HCT116 (cell line): ENCODE data around the gene RAN. TPM values are rescaled to one million over a fixed set of nuclear protein-coding genes. Genes with fewer than 3 reads are reported as not detected.

Experiments used
- ATAC-seq: fragments of 200-7000 bp; cut with Tn5 transposase; 2 replicates; pipeline ENCODE4 v1.9.1; 2020; ENCODE audit warnings: mild to moderate bottlenecking, moderate library complexity
- Bru-seq: library from RNA; stranded (reverse); fragments of 400-500 nt; gene quantifications from one replicate; lab custom pipeline; 2021; lab: Mats Ljungman, UMichigan
- BruChase-seq, 2 experiments: library from RNA; stranded (reverse); fragments of 400-500 nt; gene quantifications; one replicate each; lab custom pipeline; 2021; lab: Mats Ljungman, UMichigan
- BruUV-seq: library from RNA; stranded (reverse); fragments of 400-500 nt; replicated peaks from 2 replicates; lab custom pipeline; 2021; lab: Mats Ljungman, UMichigan
- CTCF ChIA-PET: fragments of 300-600 bp; sonication (Branson Sonifier 250); formaldehyde crosslinking; loops from one replicate; lab custom pipeline; 2021; ENCODE audit warnings: antibody characterized with exemption; lab: Charles Lee
- POLR2A ChIA-PET: fragments of 300-600, 350-600 bp; sonication (Branson Sonifier 250); formaldehyde crosslinking; loops from one replicate; lab custom pipeline; 2021; ENCODE audit warnings: antibody characterized with exemption; lab: Charles Lee
- RAD21 ChIA-PET, 2 experiments: fragments of 300-600 bp; sonication (Branson Sonifier 250); formaldehyde crosslinking; loops; one replicate each; lab custom pipeline; 2023; ENCODE audit warnings: low total read pairs in 2 of 2; ENCODE audit not compliant: uncharacterized antibody in 2 of 2, unreplicated experiment in 2 of 2, low non-redundant PET in 1 of 2; lab: Charles Lee
- DNase-seq: peaks from one replicate; pipeline ENCODE4 v3.0.0-alpha.2; 2010; ENCODE audit warnings: low read depth, low spot score
- H2AFZ ChIP-seq: fragments of 200-600 bp; shearing (Covaris generic), sonication (generic); 2 replicates; pipeline ENCODE4 v1.6.1; 2017; ENCODE audit warnings: low read depth, mixed run types, mixed read lengths, antibody characterized with exemption, low read length; ENCODE audit not compliant: poor library complexity, severe bottlenecking
- H3K27ac ChIP-seq: 2 replicates; pipeline ENCODE4 v1.5.1; 2012; ENCODE audit warnings: low read depth, low read length
- H3K27me3 ChIP-seq: fragments of 200-600 bp; sonication (generic); 2 replicates; pipeline ENCODE4 v1.6.1; 2016; ENCODE audit warnings: mixed run types, low read length, mixed read lengths; ENCODE audit not compliant: insufficient read depth
- H3K36me3 ChIP-seq, 2 experiments: fragments of 200-500 bp in 1 of 2; fragments of 200-600 bp in 1 of 2; sonication (Bioruptor generic) in 1 of 2; sonication (generic) in 1 of 2; 2 replicates each; pipeline versions ENCODE4 v1.5.1 to v1.6.1; 2014 to 2016; ENCODE audit warnings: low read length in 2 of 2, inconsistent platforms in 1 of 2, mixed read lengths in 1 of 2, mixed run types in 1 of 2; ENCODE audit not compliant: insufficient read depth in 2 of 2, control insufficient read depth in 1 of 2
- H3K4me1 ChIP-seq, 2 experiments: fragments of 200-600 bp in 1 of 2; sonication (generic) in 1 of 2; 2 replicates each; pipeline versions ENCODE4 v1.5.1 to v1.6.1; 2012 to 2017; ENCODE audit warnings: low read length in 2 of 2, inconsistent platforms in 1 of 2, mild to moderate bottlenecking in 1 of 2, mixed read lengths in 1 of 2, mixed run types in 1 of 2, moderate library complexity in 1 of 2; ENCODE audit not compliant: insufficient read depth in 2 of 2, control insufficient read depth in 1 of 2
- H3K4me2 ChIP-seq: fragments of 200-600 bp; sonication (generic); 2 replicates; pipeline ENCODE4 v1.6.1; 2017; ENCODE audit warnings: mixed run types, low read length, mixed read lengths
- H3K4me3 ChIP-seq, 2 experiments: fragments of 200-600 bp in 1 of 2; sonication (generic) in 1 of 2; replicated peaks in 1 of 2; 2 replicates each; pipeline ENCODE4 v1.5.1; 2011 to 2016; ENCODE audit warnings: low read length in 2 of 2, control low read depth in 1 of 2, low read depth in 1 of 2, mild to moderate bottlenecking in 1 of 2, mixed read lengths in 1 of 2, mixed run types in 1 of 2
- H3K79me2 ChIP-seq: fragments of 200-600 bp; sonication (generic); 2 replicates; pipeline ENCODE4 v1.6.1; 2017; ENCODE audit warnings: mild to moderate bottlenecking, mixed run types, low read length, moderate library complexity, mixed read lengths; ENCODE audit not compliant: insufficient read depth
- H3K9ac ChIP-seq: fragments of 200-600 bp; sonication (generic); 2 replicates; pipeline ENCODE4 v1.6.1; 2016; ENCODE audit warnings: low read length, mixed read lengths
- H3K9me2 ChIP-seq: fragments of 200-600 bp; sonication (generic), shearing (Covaris generic); 2 replicates; pipeline ENCODE4 v1.6.1; 2017; ENCODE audit warnings: mixed run types, mild to moderate bottlenecking, moderate library complexity; ENCODE audit not compliant: insufficient read depth
- H3K9me3 ChIP-seq, 2 experiments: fragments of 200-500 bp in 1 of 2; fragments of 200-600 bp in 1 of 2; sonication (Bioruptor generic) in 1 of 2; sonication (generic) in 1 of 2; 2 replicates each; pipeline ENCODE4 v1.6.1; 2014 to 2017; ENCODE audit warnings: low read length in 2 of 2, mixed read lengths in 2 of 2, inconsistent platforms in 1 of 2, low read depth in 1 of 2, mild to moderate bottlenecking in 1 of 2, mixed run types in 1 of 2, moderate library complexity in 1 of 2; ENCODE audit not compliant: control insufficient read depth in 1 of 2, insufficient read depth in 1 of 2
- H4K20me1 ChIP-seq: fragments of 200-600 bp; sonication (generic), shearing (Covaris generic); 2 replicates; pipeline ENCODE4 v1.6.1; 2017; ENCODE audit warnings: mixed run types, mild to moderate bottlenecking, moderate library complexity; ENCODE audit not compliant: insufficient read depth
- CBX3 ChIP-seq: IDR thresholded peaks from 2 replicates; pipeline ENCODE4 v1.6.1; 2012; ENCODE audit warnings: low read depth
- CEBPB ChIP-seq: IDR thresholded peaks from 2 replicates; pipeline ENCODE4 v1.6.1; 2012; ENCODE audit warnings: low read depth
- EGR1 ChIP-seq: IDR thresholded peaks from 2 replicates; pipeline ENCODE4 v1.6.1; 2012; ENCODE audit warnings: low read depth
- ELF1 ChIP-seq: IDR thresholded peaks from 2 replicates; pipeline ENCODE4 v1.6.1; 2012; ENCODE audit warnings: low read depth, borderline replicate concordance
- EZH2 ChIP-seq: fragments of 200-600 bp; sonication (generic); IDR thresholded peaks from 2 replicates; pipeline ENCODE4 v1.6.1; 2017; ENCODE audit warnings: antibody characterized with exemption, mixed run types
- EZH2phosphoT487 ChIP-seq: fragments of 200-600 bp; IDR thresholded peaks from 2 replicates; pipeline ENCODE4 v1.6.1; 2018; ENCODE audit warnings: antibody characterized with exemption, borderline replicate concordance
- FOSL1 ChIP-seq: IDR thresholded peaks from 2 replicates; pipeline ENCODE4 v1.6.1; 2012; ENCODE audit warnings: low read depth
- JUND ChIP-seq: IDR thresholded peaks from 2 replicates; pipeline ENCODE4 v1.6.1; 2012
- POLR2A ChIP-seq: IDR thresholded peaks from 2 replicates; pipeline ENCODE4 v1.7.0; 2011; ENCODE audit warnings: borderline replicate concordance; ENCODE audit not compliant: insufficient read depth, insufficient read length; ENCODE audit errors: extremely low read depth
- POLR2AphosphoS5 ChIP-seq: IDR thresholded peaks from 2 replicates; pipeline ENCODE4 v1.6.1; 2011; ENCODE audit warnings: mild to moderate bottlenecking, low read depth, low read length, moderate library complexity
- RAD21 ChIP-seq: IDR thresholded peaks from 2 replicates; pipeline ENCODE4 v1.6.1; 2012; ENCODE audit warnings: low read depth, mild to moderate bottlenecking
- SIN3A ChIP-seq: IDR thresholded peaks from 2 replicates; pipeline ENCODE4 v1.6.1; 2012; ENCODE audit warnings: low read depth
- SP1 ChIP-seq: IDR thresholded peaks from 2 replicates; pipeline ENCODE4 v1.6.1; 2012; ENCODE audit warnings: low read depth
- SRF ChIP-seq: IDR thresholded peaks from 2 replicates; pipeline ENCODE4 v1.6.1; 2012; ENCODE audit warnings: low read depth
- TCF7L2 ChIP-seq: IDR thresholded peaks from 2 replicates; pipeline ENCODE4 v1.7.0; 2011; ENCODE audit warnings: borderline replicate concordance, inconsistent platforms; ENCODE audit not compliant: insufficient read depth, insufficient read length; ENCODE audit errors: extremely low read depth
- YY1 ChIP-seq: IDR thresholded peaks from 2 replicates; pipeline ENCODE4 v1.6.1; 2011; ENCODE audit warnings: low read length, low read depth, moderate library complexity, mild to moderate bottlenecking; ENCODE audit not compliant: insufficient replicate concordance; ENCODE audit errors: extremely low read depth
- ZFX ChIP-seq: fragments of 450-650 bp; IDR thresholded peaks from 2 replicates; pipeline ENCODE4 v1.6.1; 2017
- ZNF274 ChIP-seq: fragments of 200-500 bp; sonication (Bioruptor generic); IDR thresholded peaks from 2 replicates; pipeline ENCODE4 v1.6.1; 2014; ENCODE audit warnings: mild to moderate bottlenecking, low read depth, low read length, inconsistent platforms
- intact Hi-C: fragments of 100-400 bp; cut with micrococcal nuclease; formaldehyde crosslinking; loops from 2 replicates; pipeline ENCODE4 v1.10.0; 2022
- long read RNA-seq: library from polyadenylated mRNA; unstranded; transcript quantifications from one replicate; pipeline ENCODE4 v2.0.0, GENCODE V29; 2021; ENCODE audit not compliant: unreplicated experiment
- polyA plus RNA-seq: library from polyadenylated mRNA; unstranded; fragments of >200 nt; gene quantifications from 2 replicates; pipeline ENCODE4 v1.2.1, GENCODE V29; 2012; ENCODE audit warnings: missing spikeins
- total RNA-seq: library from RNA; stranded (reverse); gene quantifications from one replicate; pipeline ENCODE4 v1.2.1, GENCODE V29; 2021; ENCODE audit not compliant: unreplicated experiment
- TF ChIP-seq, protein P1 (sequence below): IDR thresholded peaks from 2 replicates; pipeline ENCODE4 v1.6.1; 2012
- TF ChIP-seq, protein P2 (sequence below): IDR thresholded peaks from 2 replicates; pipeline ENCODE4 v1.6.1; 2012; ENCODE audit warnings: low read depth
- TF ChIP-seq, protein P3 (sequence below): IDR thresholded peaks from 2 replicates; pipeline ENCODE4 v1.6.1; 2012

The RAN gene
- total RNA-seq (1,420 TPM), Bru-seq, nascent RNA (percentile 99 among the genes with signal in this experiment), BruChase-seq, experiment 1, labeled RNA remaining after a 6-hour chase (percentile 100 among the genes with signal in this experiment), BruChase-seq, experiment 2, labeled RNA remaining after a 2-hour chase (percentile 100 among the genes with signal in this experiment)
- polyA plus RNA-seq = 1,293 and 1,596 TPM in 2 replicates
- long read RNA-seq, transcript RAN-203 (6 exons, 2,455 nt) = minor isoform, 27 of 1,060 reads
- long read RNA-seq, transcript RAN-212 (7 exons, 2,661 nt) = major isoform, 899 of 1,060 reads
- long read RNA-seq, transcript RAN-202 (6 exons, 1,530 nt) = minor isoform, 34 of 1,060 reads
- long read RNA-seq, partial matches to known transcripts = 70 of 1,060 reads
- long read RNA-seq, other reads (novel, unspliced or antisense) = 29 of 1,060 reads

DNA sequence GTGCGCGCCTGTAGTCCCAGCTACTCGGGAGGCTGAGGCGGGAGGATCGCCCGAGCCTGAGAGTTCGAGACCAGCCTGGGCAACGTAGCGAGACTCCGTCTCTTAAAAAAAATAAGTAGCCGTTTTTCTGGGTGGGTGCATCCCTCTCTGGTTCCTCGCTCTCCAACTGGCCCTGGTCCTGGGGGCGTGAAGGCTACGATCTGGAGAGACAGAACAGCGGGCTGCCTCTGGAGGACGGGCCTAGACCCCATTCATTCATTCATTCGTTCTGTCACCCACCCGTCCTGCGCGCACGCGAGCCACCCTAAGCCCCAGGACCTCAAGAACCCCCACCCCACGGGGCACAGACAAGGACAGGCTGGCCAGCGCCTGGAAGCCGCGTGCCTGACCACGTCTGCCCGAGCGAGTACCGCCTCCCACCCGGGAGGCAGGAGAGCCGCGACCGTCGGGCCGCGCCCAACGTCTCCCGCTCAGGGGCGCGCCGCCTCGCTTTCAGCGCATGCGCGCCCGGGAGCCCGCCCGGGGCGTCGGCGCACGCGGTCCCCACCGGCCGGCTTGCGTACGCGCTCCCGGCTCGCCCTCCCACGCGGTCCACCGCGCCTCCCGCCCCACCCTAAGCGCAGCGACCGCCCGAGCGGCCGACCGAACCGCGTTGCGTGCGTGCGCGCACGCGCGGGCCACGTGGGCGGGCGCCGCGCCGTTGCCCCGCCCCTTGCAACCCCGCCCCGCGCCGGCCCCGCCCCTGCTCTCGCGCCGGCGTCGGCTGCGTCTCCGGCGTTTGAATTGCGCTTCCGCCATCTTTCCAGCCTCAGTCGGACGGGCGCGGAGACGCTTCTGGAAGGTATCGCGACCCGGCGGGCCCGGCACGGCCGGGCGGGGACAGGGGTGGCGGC is at the start of gene RAN:
Gene RAN (plus strand): TSS at position 781 of the 893 bp plus-strand sequence. CDS start 528 bp downstream, outside the sequence.
- intact Hi-C loops = loop anchor here (1.0 kb wide), 1 partner anchor 32 kb away; the partner anchor contains the start of gene STX2
- ChIA-PET CTCF (interaction anchor here (1.4 kb wide), 1 partner anchor 44 kb away, joined by 3 read pairs; no protein-coding TSS in a partner anchor), POLR2A (no interaction called here), RAD21 (no interaction called here)
- Histone ChIP-seq H3K36me3 (peaks cover 31 to 40% of the 10 kb centered on the region in 2 experiments), H3K4me3 (peak within 1 kb of the TSS; percentile 96 to 97), H3K9me3 (no peaks in the 10 kb centered on the region), H3K4me1 (peaks cover 20 to 35% of the 10 kb centered on the region in 2 experiments), H3K9ac (peak within 1 kb of the TSS; percentile 100), H3K79me2 (peaks cover 46% of the 10 kb centered on the region), H2AFZ (no peak within 1 kb of the TSS), H3K4me2 (peak within 1 kb of the TSS; percentile 98), H4K20me1 (peaks cover 12% of the 10 kb centered on the region; the same call in 1 of the 2 replicates), H3K27ac (peak within 1 kb of the TSS; percentile 90), H3K9me2 (no peaks in the 10 kb centered on the region), H3K27me3 (no peaks in the 10 kb centered on the region)
- no TSS peak for BruUV-seq
- DNase-seq (peak; percentile 84), ATAC-seq (peak; percentile 85)
- no peak for TF ChIP-seq FOSL1
- TF ChIP-seq EZH2 = no peak
- no peak for TF ChIP-seq RAD21
- TF ChIP-seq JUND = no peak
- TF ChIP-seq ELF1 = no peak
- TF ChIP-seq EGR1 = peak; percentile 82
- no peak for TF ChIP-seq CEBPB
- no peak for TF ChIP-seq CBX3
- TF ChIP-seq, protein P1, sequence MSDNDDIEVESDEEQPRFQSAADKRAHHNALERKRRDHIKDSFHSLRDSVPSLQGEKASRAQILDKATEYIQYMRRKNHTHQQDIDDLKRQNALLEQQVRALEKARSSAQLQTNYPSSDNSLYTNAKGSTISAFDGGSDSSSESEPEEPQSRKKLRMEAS = peak; percentile 84
- TF ChIP-seq SIN3A = 0 out of 2 replicates have a peak, but pooled peaks have one; percentile 33
- TF ChIP-seq ZNF274 = no peak
- TF ChIP-seq POLR2AphosphoS5 = peak; percentile 92
- TF ChIP-seq YY1 = peak; percentile 88
- TF ChIP-seq, protein P2, sequence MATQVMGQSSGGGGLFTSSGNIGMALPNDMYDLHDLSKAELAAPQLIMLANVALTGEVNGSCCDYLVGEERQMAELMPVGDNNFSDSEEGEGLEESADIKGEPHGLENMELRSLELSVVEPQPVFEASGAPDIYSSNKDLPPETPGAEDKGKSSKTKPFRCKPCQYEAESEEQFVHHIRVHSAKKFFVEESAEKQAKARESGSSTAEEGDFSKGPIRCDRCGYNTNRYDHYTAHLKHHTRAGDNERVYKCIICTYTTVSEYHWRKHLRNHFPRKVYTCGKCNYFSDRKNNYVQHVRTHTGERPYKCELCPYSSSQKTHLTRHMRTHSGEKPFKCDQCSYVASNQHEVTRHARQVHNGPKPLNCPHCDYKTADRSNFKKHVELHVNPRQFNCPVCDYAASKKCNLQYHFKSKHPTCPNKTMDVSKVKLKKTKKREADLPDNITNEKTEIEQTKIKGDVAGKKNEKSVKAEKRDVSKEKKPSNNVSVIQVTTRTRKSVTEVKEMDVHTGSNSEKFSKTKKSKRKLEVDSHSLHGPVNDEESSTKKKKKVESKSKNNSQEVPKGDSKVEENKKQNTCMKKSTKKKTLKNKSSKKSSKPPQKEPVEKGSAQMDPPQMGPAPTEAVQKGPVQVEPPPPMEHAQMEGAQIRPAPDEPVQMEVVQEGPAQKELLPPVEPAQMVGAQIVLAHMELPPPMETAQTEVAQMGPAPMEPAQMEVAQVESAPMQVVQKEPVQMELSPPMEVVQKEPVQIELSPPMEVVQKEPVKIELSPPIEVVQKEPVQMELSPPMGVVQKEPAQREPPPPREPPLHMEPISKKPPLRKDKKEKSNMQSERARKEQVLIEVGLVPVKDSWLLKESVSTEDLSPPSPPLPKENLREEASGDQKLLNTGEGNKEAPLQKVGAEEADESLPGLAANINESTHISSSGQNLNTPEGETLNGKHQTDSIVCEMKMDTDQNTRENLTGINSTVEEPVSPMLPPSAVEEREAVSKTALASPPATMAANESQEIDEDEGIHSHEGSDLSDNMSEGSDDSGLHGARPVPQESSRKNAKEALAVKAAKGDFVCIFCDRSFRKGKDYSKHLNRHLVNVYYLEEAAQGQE = no peak
- TF ChIP-seq POLR2A = peak; percentile 64
- TF ChIP-seq, protein P3, sequence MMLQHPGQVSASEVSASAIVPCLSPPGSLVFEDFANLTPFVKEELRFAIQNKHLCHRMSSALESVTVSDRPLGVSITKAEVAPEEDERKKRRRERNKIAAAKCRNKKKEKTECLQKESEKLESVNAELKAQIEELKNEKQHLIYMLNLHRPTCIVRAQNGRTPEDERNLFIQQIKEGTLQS = no peak
- TF ChIP-seq SRF = no peak
- peak; percentile 26 for TF ChIP-seq TCF7L2
- no peak for TF ChIP-seq EZH2phosphoT487
- TF ChIP-seq SP1 = no peak; the same call in 1 of the 2 replicates
- no peak; the same call in 1 of the 2 replicates for TF ChIP-seq ZFX
